Measurements from ENCODE around the gene CHN2.

Gene CHN2

GRCh38 chr7:29196971-29197595 is 2.5 kb downstream of the CHN2 start:
- no peak for TF ChIP-seq ZFX (IDR thresholded peaks at IDR 0.05; ENCODE audit: borderline replicate concordance)
- H3K27ac ChIP-seq, result no peak overlapping the region

GRCh38 chr7:29197916-29198315 is 3.3 kb downstream of the CHN2 start:
- no peak for TF ChIP-seq CTCF (IDR thresholded peaks at IDR 0.05)
- no peak for TF ChIP-seq ZFX (IDR thresholded peaks at IDR 0.05; ENCODE audit: borderline replicate concordance)
- H3K27ac ChIP-seq, result no peak overlapping the region

GRCh38 chr7:29199776-29200175 is 5.2 kb downstream of the CHN2 start:
- TF ChIP-seq ZFX (IDR thresholded peaks at IDR 0.05; ENCODE audit: borderline replicate concordance) (no peak), CTCF (IDR thresholded peaks at IDR 0.05) (no peak)

GRCh38 chr7:29202651-29203069 is 8.1 kb downstream of the CHN2 start:
- TF ChIP-seq CTCF (IDR thresholded peaks at IDR 0.05) (no peak), ZFX (IDR thresholded peaks at IDR 0.05; ENCODE audit: borderline replicate concordance) (no peak)
- no peak overlapping the region for H3K27ac ChIP-seq

More at GRCh38 chr7:29199776-29200175, 5.2 kb downstream of the CHN2 start:
- no peak overlapping the region for H3K27ac ChIP-seq

- TF ChIP-seq CTCF (IDR thresholded peaks at IDR 0.05) (no peak), ZFX (IDR thresholded peaks at IDR 0.05; ENCODE audit: borderline replicate concordance) (no peak)
- no peak overlapping the region for H3K27ac ChIP-seq
Measured at GRCh38 chr7:29204491-29205272, 10.1 kb downstream of the CHN2 start.

- no peak for TF ChIP-seq CTCF (IDR thresholded peaks at IDR 0.05)
- TF ChIP-seq ZFX (IDR thresholded peaks at IDR 0.05; ENCODE audit: borderline replicate concordance), result no peak
- H3K27ac ChIP-seq, result no peak overlapping the region
Measured at GRCh38 chr7:29207162-29207801, 12.7 kb downstream of the CHN2 start.

- no peak overlapping the region for H3K27ac ChIP-seq
- no peak for TF ChIP-seq ZFX (IDR thresholded peaks at IDR 0.05; ENCODE audit: borderline replicate concordance)
- TF ChIP-seq CTCF (IDR thresholded peaks at IDR 0.05), result no peak
Measured at GRCh38 chr7:29208410-29209250, 14.1 kb downstream of the CHN2 start.

Measured in 22Rv1 (cell line).